Caco-2 (cell line): ENCODE data around the gene OR6X1. TPM values are rescaled to one million over a fixed set of nuclear protein-coding genes. Genes with fewer than 3 reads are reported as not detected.

Experiments used
- BruUV-seq: library from RNA; stranded (reverse); fragments of 400-500 nt; replicated peaks from 2 replicates; lab custom pipeline; 2021; lab: Mats Ljungman, UMichigan
- CTCF ChIA-PET: fragments of 300-600 bp; sonication (Branson Sonifier 250); formaldehyde crosslinking; loops from one replicate; lab custom pipeline; 2022; ENCODE audit warnings: antibody characterized with exemption; lab: Charles Lee
- POLR2A ChIA-PET: fragments of 300-600 bp; sonication (Branson Sonifier 250); formaldehyde crosslinking; loops from one replicate; lab custom pipeline; 2022; ENCODE audit warnings: antibody characterized with exemption; lab: Charles Lee
- DNase-seq, 2 experiments: peaks; one replicate each; pipeline versions ENCODE4 v3.0.0 to v3.0.0-alpha.2; 2020 to 2022
- H3K27me3 ChIP-seq: replicated peaks from 2 replicates; pipeline ENCODE4 v1.6.0; 2011; ENCODE audit warnings: low read length; ENCODE audit not compliant: control insufficient read depth, insufficient read depth
- H3K36me3 ChIP-seq: 2 replicates; pipeline ENCODE4 v1.5.1; 2011; ENCODE audit warnings: low read length; ENCODE audit not compliant: control insufficient read depth, insufficient read depth
- H3K4me1 ChIP-seq: fragments of 250-450 bp; sonication (Bioruptor Pico); 2 replicates; pipeline ENCODE4 v1.5.1; 2020; ENCODE audit warnings: mild to moderate bottlenecking
- H3K4me3 ChIP-seq: 2 replicates; pipeline ENCODE4 v1.5.1; 2011; ENCODE audit warnings: low read depth, mild to moderate bottlenecking, control low read depth, low read length
- H3K9me3 ChIP-seq: fragments of 250-450 bp; sonication (Bioruptor Pico); 2 replicates; pipeline ENCODE4 v1.5.1; 2020; ENCODE audit warnings: mild to moderate bottlenecking, moderate library complexity
- H3K27ac Mint-ChIP-seq: one replicate; pipeline ENCODE4 v1.8.0; 2022; ENCODE audit warnings: mixed read lengths; ENCODE audit not compliant: unreplicated experiment
- H3K27me3 Mint-ChIP-seq: one replicate; pipeline ENCODE4 v1.8.0; 2022; ENCODE audit warnings: mixed read lengths; ENCODE audit not compliant: insufficient read depth, unreplicated experiment
- H3K36me3 Mint-ChIP-seq: one replicate; pipeline ENCODE4 v1.8.0; 2022; ENCODE audit warnings: mild to moderate bottlenecking, mixed read lengths; ENCODE audit not compliant: insufficient read depth, unreplicated experiment
- H3K4me1 Mint-ChIP-seq: one replicate; pipeline ENCODE4 v1.8.0; 2022; ENCODE audit warnings: low read depth, mixed read lengths; ENCODE audit not compliant: unreplicated experiment
- H3K4me3 Mint-ChIP-seq: one replicate; pipeline ENCODE4 v1.8.0; 2022; ENCODE audit warnings: mild to moderate bottlenecking, moderate library complexity, mixed read lengths; ENCODE audit not compliant: unreplicated experiment
- H3K9me3 Mint-ChIP-seq: one replicate; pipeline ENCODE4 v1.8.0; 2022; ENCODE audit warnings: mixed read lengths; ENCODE audit not compliant: unreplicated experiment
- intact Hi-C: fragments of 100-400 bp; cut with micrococcal nuclease; formaldehyde crosslinking; loops from one replicate; pipeline ENCODE4 v1.10.0; 2022; ENCODE audit not compliant: unreplicated experiment
- total RNA-seq: library from RNA; stranded (reverse); gene quantifications from 2 replicates; pipeline ENCODE4 v1.2.3, GENCODE V29; 2022
- TF ChIP-seq, protein P1 (sequence below), 2 experiments: fragments of 200-600 bp in 1 of 2; IDR thresholded peaks; 1 replicate in 1 of 2; 2 replicates in 1 of 2; pipeline versions ENCODE4 v1.5.1 to v1.8.0; 2011 to 2022; ENCODE audit warnings: antibody characterized with exemption in 1 of 2, control low read depth in 1 of 2, inconsistent platforms in 1 of 2, low read depth in 1 of 2, low read length in 1 of 2, mild to moderate bottlenecking in 1 of 2, moderate library complexity in 1 of 2; ENCODE audit not compliant: insufficient read depth in 1 of 2, severe bottlenecking in 1 of 2, unreplicated experiment in 1 of 2

The OR6X1 gene
- total RNA-seq, 1 experiment from 2014 or later = not detected

DNA sequence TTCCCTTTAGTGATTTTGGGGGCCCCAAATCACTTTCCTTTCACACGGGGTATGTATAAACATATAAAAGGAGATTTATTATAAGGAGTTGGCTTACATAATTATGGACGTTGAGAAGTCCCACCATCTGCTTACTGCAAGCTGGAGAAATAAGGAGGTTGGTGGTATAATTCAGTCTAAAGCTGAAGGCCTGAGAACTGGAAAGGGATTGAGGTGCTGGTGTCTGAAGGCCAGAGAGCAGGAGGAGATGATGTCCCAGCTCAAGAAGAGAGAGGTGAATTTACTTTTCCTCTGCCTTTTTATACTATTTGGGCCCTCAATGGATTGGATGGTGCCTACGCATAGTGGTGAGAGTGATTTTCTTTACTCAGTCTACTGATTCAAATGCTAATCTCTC lies 11.6 kb downstream of the OR6X1 start:
- POLR2A ChIA-PET = no interaction called here
- H3K27ac Mint-ChIP-seq = no peak overlapping the region
- H3K27me3 Mint-ChIP-seq = peaks cover 11% of the 10 kb centered on the region
- DNase-seq = no peak
- intact Hi-C loops = loop anchor here (5.0 to 10.0 kb wide), 2 partner anchors 452 to 680 kb away; partner anchors contain the start of gene HSPA8
- Histone ChIP-seq H3K4me3 (no peak overlapping the region), H3K9me3 (no peaks in the 10 kb centered on the region), H3K36me3 (no peaks in the 10 kb centered on the region), H3K27me3 (no peaks in the 10 kb centered on the region), H3K4me1 (peaks cover 18% of the 10 kb centered on the region)
- TF ChIP-seq, protein P1, sequence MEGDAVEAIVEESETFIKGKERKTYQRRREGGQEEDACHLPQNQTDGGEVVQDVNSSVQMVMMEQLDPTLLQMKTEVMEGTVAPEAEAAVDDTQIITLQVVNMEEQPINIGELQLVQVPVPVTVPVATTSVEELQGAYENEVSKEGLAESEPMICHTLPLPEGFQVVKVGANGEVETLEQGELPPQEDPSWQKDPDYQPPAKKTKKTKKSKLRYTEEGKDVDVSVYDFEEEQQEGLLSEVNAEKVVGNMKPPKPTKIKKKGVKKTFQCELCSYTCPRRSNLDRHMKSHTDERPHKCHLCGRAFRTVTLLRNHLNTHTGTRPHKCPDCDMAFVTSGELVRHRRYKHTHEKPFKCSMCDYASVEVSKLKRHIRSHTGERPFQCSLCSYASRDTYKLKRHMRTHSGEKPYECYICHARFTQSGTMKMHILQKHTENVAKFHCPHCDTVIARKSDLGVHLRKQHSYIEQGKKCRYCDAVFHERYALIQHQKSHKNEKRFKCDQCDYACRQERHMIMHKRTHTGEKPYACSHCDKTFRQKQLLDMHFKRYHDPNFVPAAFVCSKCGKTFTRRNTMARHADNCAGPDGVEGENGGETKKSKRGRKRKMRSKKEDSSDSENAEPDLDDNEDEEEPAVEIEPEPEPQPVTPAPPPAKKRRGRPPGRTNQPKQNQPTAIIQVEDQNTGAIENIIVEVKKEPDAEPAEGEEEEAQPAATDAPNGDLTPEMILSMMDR (IDR thresholded peaks at IDR 0.05; ENCODE audit: insufficient read depth in 1 of 2, low read depth in 1 of 2, low read length in 1 of 2, severe bottlenecking in 1 of 2, unreplicated experiment in 1 of 2) = no peak
- peaks cover 32% of the 10 kb centered on the region for H3K36me3 Mint-ChIP-seq
- BruUV-seq = no TSS peak
- peaks cover 6% of the 10 kb centered on the region for H3K4me1 Mint-ChIP-seq
- no peak overlapping the region for H3K4me3 Mint-ChIP-seq
- CTCF ChIA-PET = no interaction called here
- no peaks in the 10 kb centered on the region for H3K9me3 Mint-ChIP-seq

DNA sequence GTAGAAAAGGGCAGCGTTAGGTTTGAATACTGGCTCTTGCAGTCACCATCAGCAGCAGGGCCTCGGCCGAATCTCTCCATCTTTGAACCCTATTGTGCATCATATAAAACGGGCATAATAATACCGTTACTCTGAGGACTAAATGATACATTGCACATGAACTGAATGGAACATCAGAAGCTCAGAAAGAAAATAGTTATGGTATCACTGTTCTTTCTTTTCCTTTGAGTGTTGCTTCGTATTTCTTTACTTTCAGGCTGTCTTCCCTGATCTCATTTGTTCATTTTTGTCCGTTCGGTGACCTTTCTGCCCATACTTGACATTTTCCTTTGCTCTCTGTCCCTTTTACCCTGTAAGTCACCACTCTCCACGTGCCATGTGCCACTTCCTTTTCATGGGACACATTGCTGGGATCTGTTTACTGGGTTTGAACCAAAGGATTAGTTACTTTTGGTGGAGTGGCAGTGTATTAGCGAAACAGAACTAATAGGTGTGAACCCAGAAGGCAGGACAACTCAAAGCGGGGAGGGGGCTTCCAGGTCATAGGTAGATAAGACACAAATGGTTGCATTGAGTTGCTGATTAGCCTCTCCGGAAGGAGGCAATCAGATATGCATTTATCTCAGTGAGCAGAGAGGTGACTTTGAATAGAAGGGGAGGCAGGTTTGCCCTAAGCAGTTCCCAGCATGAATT lies 12.1 kb downstream of the OR6X1 start:
- TF ChIP-seq, protein P1 (IDR thresholded peaks at IDR 0.05; ENCODE audit: insufficient read depth in 1 of 2, low read depth in 1 of 2, low read length in 1 of 2, severe bottlenecking in 1 of 2, unreplicated experiment in 1 of 2) = no peak
- Histone ChIP-seq H3K36me3 (no peaks in the 10 kb centered on the region), H3K4me1 (peaks cover 18% of the 10 kb centered on the region), H3K4me3 (peak overlapping the region; percentile 85), H3K9me3 (no peaks in the 10 kb centered on the region), H3K27me3 (no peaks in the 10 kb centered on the region)
- POLR2A ChIA-PET = no interaction called here
- CTCF ChIA-PET = interaction anchor here (0.6 kb wide), 1 partner anchor 88 kb away, joined by 3 read pairs; no protein-coding TSS in a partner anchor
- Mint-ChIP-seq H3K27me3 (peaks cover 10% of the 10 kb centered on the region), H3K36me3 (peaks cover 38% of the 10 kb centered on the region), H3K9me3 (no peaks in the 10 kb centered on the region), H3K27ac (peak overlapping the region; percentile 79), H3K4me3 (peak overlapping the region; percentile 85), H3K4me1 (peaks cover 6% of the 10 kb centered on the region)
- no TSS peak for BruUV-seq
- intact Hi-C loops = loop anchor here (5.0 to 10.0 kb wide), 2 partner anchors 453 to 680 kb away; partner anchors contain the start of gene HSPA8
- DNase-seq = no peak

DNA sequence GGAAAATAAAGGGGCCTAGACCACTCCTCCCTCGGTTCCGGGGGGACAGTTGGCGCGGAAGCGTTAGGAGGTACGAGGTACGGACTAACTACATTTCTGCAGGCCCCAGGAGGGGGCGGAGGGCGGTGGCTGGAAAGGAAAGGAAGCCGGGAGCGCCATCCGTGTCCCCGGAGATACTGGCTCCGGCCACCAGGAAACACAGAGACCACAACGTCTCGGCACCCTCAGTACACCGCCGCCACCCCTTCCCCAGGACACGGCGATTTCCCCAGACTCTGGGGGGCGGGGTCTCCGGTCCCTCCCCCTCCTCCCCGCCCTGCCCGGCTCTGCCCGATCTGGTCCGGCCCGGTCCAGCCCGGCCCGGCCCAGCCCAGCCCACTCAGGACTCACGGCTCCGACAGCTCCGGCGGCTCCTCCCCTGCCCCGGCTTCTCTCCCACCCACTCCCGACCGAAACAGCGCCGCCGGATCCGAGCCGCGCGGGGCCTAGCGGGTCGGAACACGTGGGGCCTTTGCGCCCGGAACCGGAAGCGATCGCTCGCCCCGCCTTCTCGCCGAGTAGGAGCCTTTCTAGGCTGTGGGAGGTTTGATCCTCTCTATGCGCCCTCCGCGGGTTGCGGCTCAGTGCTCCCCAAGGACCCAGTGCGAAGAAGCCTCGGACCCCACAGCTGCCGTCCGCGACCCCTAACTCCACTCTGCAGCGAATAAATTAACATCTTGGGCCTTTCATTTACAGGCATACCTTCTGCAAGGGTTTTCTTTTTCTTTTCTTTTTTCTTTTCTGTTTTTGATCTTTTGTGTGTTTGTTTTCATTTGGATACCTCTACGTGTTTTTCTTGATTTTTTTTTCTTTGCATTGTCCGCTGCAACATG lies 12.9 kb downstream of the OR6X1 start, which contains the start of gene ZNF202:
TSS of gene ZNF202 (minus strand) at position 502 of the 872 bp plus-strand sequence. CDS start 10,772 bp downstream, outside the sequence.
- peak within 1 kb of the TSS; percentile 85 for H3K4me3 ChIP-seq
- BruUV-seq = no TSS peak
- peak within 1 kb of the TSS; percentile 79 for H3K27ac Mint-ChIP-seq
- peaks cover 18% of the 10 kb centered on the region for H3K4me1 ChIP-seq
- H3K27me3 Mint-ChIP-seq = peaks cover 10% of the 10 kb centered on the region
- no peaks in the 10 kb centered on the region for H3K36me3 ChIP-seq
- no peaks in the 10 kb centered on the region for H3K9me3 Mint-ChIP-seq
- peaks cover 6% of the 10 kb centered on the region for H3K4me1 Mint-ChIP-seq
- H3K27me3 ChIP-seq = no peaks in the 10 kb centered on the region
- POLR2A ChIA-PET = no interaction called here
- CTCF ChIA-PET = interaction anchor here (0.6 kb wide), 1 partner anchor 89 kb away, joined by 3 read pairs; no protein-coding TSS in a partner anchor
- no peaks in the 10 kb centered on the region for H3K9me3 ChIP-seq
- intact Hi-C loops = loop anchor here (1.0 to 10.0 kb wide), 4 partner anchors 81 to 679 kb away; partner anchors contain the start of gene HSPA8
- TF ChIP-seq, protein P1 (IDR thresholded peaks at IDR 0.05; ENCODE audit: insufficient read depth in 1 of 2, low read depth in 1 of 2, low read length in 1 of 2, severe bottlenecking in 1 of 2, unreplicated experiment in 1 of 2) = peak; percentile 41 to 46
- H3K36me3 Mint-ChIP-seq = peaks cover 40% of the 10 kb centered on the region
- peak within 1 kb of the TSS; percentile 85 for H3K4me3 Mint-ChIP-seq
- DNase-seq = peak; percentile 95 to 96
